Panc1 (cell line): ENCODE measurements around the gene CNST. TPM values are rescaled to one million over a fixed set of nuclear protein-coding genes. Genes with fewer than 3 reads are reported as not detected.

Source experiments
- ATAC-seq: fragments of 200-7000 bp; cut with Tn5 transposase; 2 replicates; pipeline ENCODE4 v1.9.1; 2020; ENCODE audit warnings: mild to moderate bottlenecking, moderate library complexity
- Bru-seq: library from RNA; stranded (reverse); fragments of 400-500 nt; gene quantifications from one replicate; lab custom pipeline; 2021; lab: Mats Ljungman, UMichigan
- BruChase-seq, 2 experiments: library from RNA; stranded (reverse); fragments of 400-500 nt; gene quantifications; one replicate each; lab custom pipeline; 2021; lab: Mats Ljungman, UMichigan
- BruUV-seq: library from RNA; stranded (reverse); fragments of 400-500 nt; replicated peaks from 2 replicates; lab custom pipeline; 2021; lab: Mats Ljungman, UMichigan
- CTCF ChIA-PET: fragments of 300-600 bp; sonication (Branson Sonifier 250); formaldehyde crosslinking; loops from one replicate; lab custom pipeline; 2022; ENCODE audit warnings: antibody characterized with exemption; lab: Charles Lee
- POLR2A ChIA-PET: fragments of 300-600 bp; sonication (Branson Sonifier 250); formaldehyde crosslinking; loops from one replicate; lab custom pipeline; 2022; ENCODE audit warnings: antibody characterized with exemption; lab: Charles Lee
- DNase-seq: peaks from one replicate; pipeline ENCODE4 v3.0.0-alpha.2; 2010; ENCODE audit warnings: low read depth, low spot score
- H3K27ac ChIP-seq: 2 replicates; pipeline ENCODE4 v1.5.1; 2011; ENCODE audit warnings: mild to moderate bottlenecking, low read length, inconsistent platforms
- H3K27me3 ChIP-seq: fragments of 200-500 bp; sonication (Bioruptor generic); 2 replicates; pipeline ENCODE4 v1.6.0; 2014; ENCODE audit warnings: low read length, inconsistent platforms; ENCODE audit not compliant: control insufficient read depth, insufficient read depth
- H3K36me3 ChIP-seq: fragments of 200-500 bp; sonication (Bioruptor generic); 2 replicates; pipeline ENCODE4 v1.5.1; 2014; ENCODE audit warnings: inconsistent platforms, mild to moderate bottlenecking, low read length, moderate library complexity; ENCODE audit not compliant: control insufficient read depth, insufficient read depth
- H3K4me1 ChIP-seq: 2 replicates; pipeline ENCODE4 v1.5.1; 2011; ENCODE audit warnings: inconsistent platforms, mild to moderate bottlenecking, low read length, moderate library complexity; ENCODE audit not compliant: control insufficient read depth, insufficient read depth
- H3K4me3 ChIP-seq, 2 experiments: 2 replicates each; pipeline ENCODE4 v1.5.1; 2011 to 2012; ENCODE audit warnings: low read depth in 2 of 2, low read length in 2 of 2, mild to moderate bottlenecking in 2 of 2, inconsistent platforms in 1 of 2, moderate library complexity in 1 of 2
- H3K9me3 ChIP-seq: fragments of 200-500 bp; sonication (Bioruptor generic); 2 replicates; pipeline ENCODE4 v1.5.1; 2014; ENCODE audit warnings: low read depth, mild to moderate bottlenecking, inconsistent platforms, low read length, moderate library complexity; ENCODE audit not compliant: control insufficient read depth, insufficient read depth
- POLR2AphosphoS5 ChIP-seq: IDR thresholded peaks from 2 replicates; pipeline ENCODE4 v1.6.1; 2012; ENCODE audit warnings: mild to moderate bottlenecking, low read depth, low read length, moderate library complexity
- SIN3A ChIP-seq: IDR thresholded peaks from 2 replicates; pipeline ENCODE4 v1.6.1; 2012; ENCODE audit warnings: low read depth, mild to moderate bottlenecking, low read length, moderate library complexity, borderline replicate concordance; ENCODE audit not compliant: insufficient read depth
- TCF7L2 ChIP-seq: IDR thresholded peaks from 2 replicates; pipeline ENCODE4 v1.6.1; 2011; ENCODE audit warnings: mild to moderate bottlenecking, low read depth, low read length, inconsistent platforms
- in situ Hi-C: cut with HindIII; loops from 2 replicates; pipeline ENCODE4 v1.10.0; 2016; ENCODE audit warnings: low sequenced_read_pairs, low pct_unique_long_range_greater_than_20kb
- intact Hi-C: fragments of 100-400 bp; cut with micrococcal nuclease; formaldehyde crosslinking; loops from one replicate; pipeline ENCODE4 v1.10.0; 2022; ENCODE audit not compliant: unreplicated experiment
- long read RNA-seq: library from polyadenylated mRNA; unstranded; transcript quantifications from one replicate; pipeline ENCODE4 v2.0.0, GENCODE V29; 2021; ENCODE audit not compliant: unreplicated experiment
- polyA plus RNA-seq: library from polyadenylated mRNA; unstranded; fragments of >200 nt; gene quantifications from one replicate; pipeline ENCODE4 v1.2.1, GENCODE V29; 2012; ENCODE audit warnings: missing spikeins; ENCODE audit not compliant: insufficient read length
- total RNA-seq: library from RNA; stranded (reverse); gene quantifications from one replicate; pipeline ENCODE4 v1.2.1, GENCODE V29; 2021; ENCODE audit not compliant: unreplicated experiment
- TF ChIP-seq, protein P1 (sequence below), 2 experiments: IDR thresholded peaks; 2 replicates each; pipeline ENCODE4 v1.6.1; 2011 to 2012; ENCODE audit warnings: low read depth in 2 of 2, control low read depth in 1 of 2, low read length in 1 of 2, mild to moderate bottlenecking in 1 of 2, moderate library complexity in 1 of 2; ENCODE audit not compliant: insufficient read depth in 1 of 2
- TF ChIP-seq, protein P2 (sequence below): fragments of 450-650 bp; IDR thresholded peaks from 2 replicates; pipeline ENCODE4 v1.5.1; 2017; ENCODE audit warnings: mild to moderate bottlenecking

Gene CNST, protein sequence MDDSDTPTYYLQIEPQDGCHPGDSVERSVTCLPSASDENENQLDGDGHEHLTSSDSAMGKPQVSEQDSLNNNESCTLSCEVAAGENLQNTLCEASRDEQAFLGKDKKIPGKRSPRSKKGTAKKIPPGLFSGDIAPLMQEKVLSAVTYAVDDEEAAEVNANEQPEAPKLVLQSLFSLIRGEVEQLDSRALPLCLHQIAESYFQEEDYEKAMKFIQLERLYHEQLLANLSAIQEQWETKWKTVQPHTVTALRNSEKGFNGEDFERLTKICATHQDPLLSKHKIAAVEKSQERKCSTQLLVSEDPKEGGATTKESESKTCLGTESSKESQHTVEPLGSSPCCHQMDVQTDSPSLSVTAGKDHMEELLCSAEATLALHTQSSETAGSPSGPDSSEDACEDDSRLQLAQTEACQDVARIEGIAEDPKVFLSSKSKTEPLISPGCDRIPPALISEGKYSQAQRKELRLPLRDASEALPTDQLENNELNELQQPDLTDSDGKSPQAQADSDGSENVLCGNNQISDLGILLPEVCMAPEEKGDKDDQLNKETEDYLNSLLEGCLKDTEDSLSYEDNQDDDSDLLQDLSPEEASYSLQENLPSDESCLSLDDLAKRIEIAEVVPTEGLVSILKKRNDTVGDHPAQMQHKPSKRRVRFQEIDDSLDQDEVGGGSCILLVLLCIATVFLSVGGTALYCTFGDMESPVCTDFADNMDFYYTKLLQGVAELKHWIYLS
- total RNA-seq: 18.5 TPM
- polyA plus RNA-seq: 10.6 TPM
- Bru-seq, nascent RNA: percentile 75 among the genes with signal in this experiment
- percentile 70 among the genes with signal in this experiment for BruChase-seq, experiment 1, labeled RNA remaining after a 2-hour chase
- percentile 66 among the genes with signal in this experiment for BruChase-seq, experiment 2, labeled RNA remaining after a 6-hour chase
- long read RNA-seq, partial matches to known transcripts: 1 of 5 reads
- long read RNA-seq, other reads (novel, unspliced or antisense): 4 of 5 reads

DNA sequence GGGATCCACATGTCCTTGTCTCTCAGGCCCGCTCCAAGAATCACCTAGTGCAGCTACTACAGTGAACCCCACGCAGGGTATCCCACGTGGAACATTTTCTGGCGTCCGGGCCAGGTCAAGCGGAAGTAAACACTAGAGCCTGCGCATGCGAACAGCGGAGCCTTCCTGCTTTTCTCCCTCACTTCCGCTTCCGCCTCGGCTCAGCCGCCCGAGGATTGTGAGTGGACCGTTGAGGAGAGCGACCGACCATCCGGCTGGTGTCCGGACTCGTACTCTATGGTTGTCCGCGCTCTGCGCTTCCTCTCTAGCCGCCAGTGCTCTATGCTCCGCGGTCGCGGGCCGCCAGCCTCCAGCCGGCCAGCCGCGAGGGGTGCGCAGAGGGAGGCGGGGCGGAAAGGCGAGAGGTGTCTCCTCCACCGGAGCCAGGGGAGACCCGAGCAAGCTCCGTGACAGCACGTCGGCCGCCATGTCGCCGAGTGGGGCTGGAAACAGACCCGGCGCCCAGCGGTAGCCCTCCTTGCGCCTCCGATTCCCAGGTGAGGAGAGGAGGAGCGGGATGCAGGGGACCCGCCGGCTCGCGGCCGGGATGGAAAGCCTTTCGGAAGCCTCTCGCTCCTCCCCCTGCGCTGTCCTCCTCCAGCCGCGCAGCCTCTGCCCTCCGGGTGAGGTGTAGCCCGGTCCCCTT is at the start of gene CNST, which contains the start of gene TFB2M:
Gene CNST (plus strand): TSS at position 329 of the 685 bp plus-strand sequence. CDS start 25,107 bp downstream, outside the sequence.
Gene TFB2M (minus strand): TSS at position 134 of the 685 bp plus-strand sequence. CDS start 123 bp downstream, at position 11.
- TF ChIP-seq TCF7L2 (peak; percentile 31; the same call in 1 of the 2 replicates), POLR2AphosphoS5 (peak; percentile 82), SIN3A (peak; percentile 82)
- TF ChIP-seq, protein P1, sequence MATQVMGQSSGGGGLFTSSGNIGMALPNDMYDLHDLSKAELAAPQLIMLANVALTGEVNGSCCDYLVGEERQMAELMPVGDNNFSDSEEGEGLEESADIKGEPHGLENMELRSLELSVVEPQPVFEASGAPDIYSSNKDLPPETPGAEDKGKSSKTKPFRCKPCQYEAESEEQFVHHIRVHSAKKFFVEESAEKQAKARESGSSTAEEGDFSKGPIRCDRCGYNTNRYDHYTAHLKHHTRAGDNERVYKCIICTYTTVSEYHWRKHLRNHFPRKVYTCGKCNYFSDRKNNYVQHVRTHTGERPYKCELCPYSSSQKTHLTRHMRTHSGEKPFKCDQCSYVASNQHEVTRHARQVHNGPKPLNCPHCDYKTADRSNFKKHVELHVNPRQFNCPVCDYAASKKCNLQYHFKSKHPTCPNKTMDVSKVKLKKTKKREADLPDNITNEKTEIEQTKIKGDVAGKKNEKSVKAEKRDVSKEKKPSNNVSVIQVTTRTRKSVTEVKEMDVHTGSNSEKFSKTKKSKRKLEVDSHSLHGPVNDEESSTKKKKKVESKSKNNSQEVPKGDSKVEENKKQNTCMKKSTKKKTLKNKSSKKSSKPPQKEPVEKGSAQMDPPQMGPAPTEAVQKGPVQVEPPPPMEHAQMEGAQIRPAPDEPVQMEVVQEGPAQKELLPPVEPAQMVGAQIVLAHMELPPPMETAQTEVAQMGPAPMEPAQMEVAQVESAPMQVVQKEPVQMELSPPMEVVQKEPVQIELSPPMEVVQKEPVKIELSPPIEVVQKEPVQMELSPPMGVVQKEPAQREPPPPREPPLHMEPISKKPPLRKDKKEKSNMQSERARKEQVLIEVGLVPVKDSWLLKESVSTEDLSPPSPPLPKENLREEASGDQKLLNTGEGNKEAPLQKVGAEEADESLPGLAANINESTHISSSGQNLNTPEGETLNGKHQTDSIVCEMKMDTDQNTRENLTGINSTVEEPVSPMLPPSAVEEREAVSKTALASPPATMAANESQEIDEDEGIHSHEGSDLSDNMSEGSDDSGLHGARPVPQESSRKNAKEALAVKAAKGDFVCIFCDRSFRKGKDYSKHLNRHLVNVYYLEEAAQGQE (IDR thresholded peaks at IDR 0.05; ENCODE audit: insufficient read depth in 1 of 2, low read depth in 2 of 2, low read length in 1 of 2): no peak
- TF ChIP-seq, protein P2, sequence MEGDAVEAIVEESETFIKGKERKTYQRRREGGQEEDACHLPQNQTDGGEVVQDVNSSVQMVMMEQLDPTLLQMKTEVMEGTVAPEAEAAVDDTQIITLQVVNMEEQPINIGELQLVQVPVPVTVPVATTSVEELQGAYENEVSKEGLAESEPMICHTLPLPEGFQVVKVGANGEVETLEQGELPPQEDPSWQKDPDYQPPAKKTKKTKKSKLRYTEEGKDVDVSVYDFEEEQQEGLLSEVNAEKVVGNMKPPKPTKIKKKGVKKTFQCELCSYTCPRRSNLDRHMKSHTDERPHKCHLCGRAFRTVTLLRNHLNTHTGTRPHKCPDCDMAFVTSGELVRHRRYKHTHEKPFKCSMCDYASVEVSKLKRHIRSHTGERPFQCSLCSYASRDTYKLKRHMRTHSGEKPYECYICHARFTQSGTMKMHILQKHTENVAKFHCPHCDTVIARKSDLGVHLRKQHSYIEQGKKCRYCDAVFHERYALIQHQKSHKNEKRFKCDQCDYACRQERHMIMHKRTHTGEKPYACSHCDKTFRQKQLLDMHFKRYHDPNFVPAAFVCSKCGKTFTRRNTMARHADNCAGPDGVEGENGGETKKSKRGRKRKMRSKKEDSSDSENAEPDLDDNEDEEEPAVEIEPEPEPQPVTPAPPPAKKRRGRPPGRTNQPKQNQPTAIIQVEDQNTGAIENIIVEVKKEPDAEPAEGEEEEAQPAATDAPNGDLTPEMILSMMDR: no peak
- in situ Hi-C loops (no loop called here), intact Hi-C loops (loop anchor here (5.0 kb wide), 1 partner anchor 1734 kb away; no protein-coding TSS in a partner anchor)
- ChIA-PET CTCF (interaction anchor here (0.5 to 0.6 kb wide), 2 partner anchors 19 to 122 kb away, joined by 3 read pairs; no protein-coding TSS in a partner anchor), POLR2A (no interaction called here)
- DNase-seq (peak; percentile 96), ATAC-seq (peak; percentile 97)
- Histone ChIP-seq H3K9me3 (no peaks in the 10 kb centered on the region), H3K4me1 (peaks cover 24% of the 10 kb centered on the region), H3K36me3 (no peaks in the 10 kb centered on the region; the same call in none of the 2 replicates), H3K27me3 (no peaks in the 10 kb centered on the region), H3K4me3 (peak within 1 kb of the TSS; percentile 69 to 100), H3K27ac (peak within 1 kb of the TSS; percentile 94)
- BruUV-seq: no TSS peak

DNA sequence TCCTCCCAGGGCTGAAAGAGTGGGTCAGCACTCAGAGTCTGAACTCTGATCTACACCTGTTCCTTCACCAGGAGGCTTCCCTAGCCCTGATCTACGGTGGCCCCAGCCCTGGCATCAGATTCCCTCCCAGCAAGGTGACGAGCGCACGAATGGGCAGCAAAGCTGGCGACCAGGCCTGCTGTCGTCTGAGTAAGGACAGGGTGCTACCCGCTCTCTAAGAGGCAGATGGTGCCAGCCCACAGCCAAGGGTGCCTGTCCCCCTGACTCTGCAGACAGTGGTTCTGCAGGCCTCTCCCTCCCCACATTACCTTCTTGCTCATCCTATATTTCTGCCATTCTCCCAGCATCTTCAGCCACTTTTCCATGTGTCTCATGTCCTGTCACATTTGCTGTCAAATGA is 48.9 kb upstream of the CNST start:
- BruUV-seq: no TSS peak
- TF ChIP-seq TCF7L2 (no peak), POLR2AphosphoS5 (no peak), SIN3A (no peak)
- TF ChIP-seq, protein P2: no peak
- TF ChIP-seq, protein P1 (IDR thresholded peaks at IDR 0.05; ENCODE audit: insufficient read depth in 1 of 2, low read depth in 2 of 2, low read length in 1 of 2): no peak
- no peak overlapping the region for H3K27ac ChIP-seq
- ChIA-PET CTCF (no interaction called here), POLR2A (no interaction called here)
- DNase-seq (no peak), ATAC-seq (no peak)
- intact Hi-C loops (no loop called here), in situ Hi-C loops (no loop called here)
- H3K4me3 ChIP-seq: no peak overlapping the region
- no peaks in the 10 kb centered on the region for H3K36me3 ChIP-seq
- H3K27me3 ChIP-seq: no peaks in the 10 kb centered on the region
- peaks cover 4% of the 10 kb centered on the region; the same call in 1 of the 2 replicates for H3K9me3 ChIP-seq
- H3K4me1 ChIP-seq: no peaks in the 10 kb centered on the region
